HepG2 (cell line): ENCODE data around the gene DCUN1D3. TPM values are rescaled to one million over a fixed set of nuclear protein-coding genes. Genes with fewer than 3 reads are reported as not detected.
A peak's percentile ranks its signal among the peaks of the same experiment; 100 is the strongest.

Experiments used
- AKNA ChIP-seq: sonication (generic); formaldehyde crosslinking; IDR thresholded peaks from 2 replicates; pipeline ENCODE4 v1.4.0; 2020; ENCODE audit warnings: missing genetic modification reagents, borderline replicate concordance
- BCLAF1 ChIP-seq: fragments of 450-650 bp; IDR thresholded peaks from 2 replicates; pipeline ENCODE4 v1.6.1; 2017; ENCODE audit warnings: mild to moderate bottlenecking
- EED ChIP-seq: sonication (generic); formaldehyde crosslinking; IDR thresholded peaks from 2 replicates; pipeline ENCODE4 v1.5.0; 2020; ENCODE audit warnings: mild to moderate bottlenecking, missing genetic modification reagents
- KLF15 ChIP-seq: sonication (generic); formaldehyde crosslinking; IDR thresholded peaks from 2 replicates; pipeline ENCODE4 v1.8.1; 2023; ENCODE audit warnings: borderline replicate concordance, mild to moderate bottlenecking, inconsistent platforms, missing genetic modification reagents, mixed read lengths
- KMT2B ChIP-seq: IDR thresholded peaks from 2 replicates; pipeline ENCODE4 v1.6.1; 2016; ENCODE audit warnings: missing genetic modification reagents, missing compliant biosample characterization
- SMAD9 ChIP-seq: sonication (generic); formaldehyde crosslinking; IDR thresholded peaks from 2 replicates; pipeline ENCODE4 v1.5.1; 2020; ENCODE audit warnings: mild to moderate bottlenecking, missing genetic modification reagents
- ZNF484 ChIP-seq: sonication (generic); formaldehyde crosslinking; IDR thresholded peaks from 2 replicates; pipeline ENCODE4 v1.5.1; 2020; ENCODE audit warnings: mild to moderate bottlenecking, low read depth, missing genetic modification reagents, borderline replicate concordance
- ZNF782 ChIP-seq: sonication (generic); formaldehyde crosslinking; IDR thresholded peaks from 2 replicates; pipeline ENCODE4 v1.4.0; 2020; ENCODE audit warnings: missing genetic modification reagents, mild to moderate bottlenecking, borderline replicate concordance
- polyA plus RNA-seq, 8 experiments: library from polyadenylated mRNA; depleted of rRNA in 3 of 8; stranded (reverse) in 7 of 8; unstranded in 1 of 8; fragments of >200 nt; fragmentation: Illumina TruSeq in 4 of 8; extraction: Trizol in 4 of 8; gene quantifications; 2 replicates each; pipeline versions ENCODE4 v1.2.1 to v1.2.3, GENCODE V29; 2011 to 2016; ENCODE audit warnings: low read depth in 4 of 8, missing spikeins in 1 of 8, mixed read lengths in 1 of 8; ENCODE audit not compliant: insufficient read depth in 1 of 8
- total RNA-seq, 5 experiments: library from RNA; depleted of rRNA; stranded (reverse); fragments of >200 nt; fragmentation: Illumina TruSeq; extraction: Trizol; gene quantifications; 2 replicates each; pipeline ENCODE4 v1.2.3, GENCODE V29; 2016; ENCODE audit warnings: low read depth in 1 of 5
- TF ChIP-seq, protein P1 (sequence below): sonication (generic); formaldehyde crosslinking; IDR thresholded peaks from 2 replicates; pipeline ENCODE4 v1.5.0; 2020; ENCODE audit warnings: mild to moderate bottlenecking, missing genetic modification reagents, borderline replicate concordance
- TF ChIP-seq, protein P2 (sequence below): sonication (generic); formaldehyde crosslinking; IDR thresholded peaks from 2 replicates; pipeline ENCODE4 v1.5.0; 2020; ENCODE audit warnings: mild to moderate bottlenecking, missing genetic modification reagents

The DCUN1D3 gene
- total and polyA plus RNA-seq, 2 of the 13 experiments (the other 11 are each of a cell fraction or from before 2014, with no cell fraction given): 5.0 to 19.3 TPM

- TF ChIP-seq, protein P1, sequence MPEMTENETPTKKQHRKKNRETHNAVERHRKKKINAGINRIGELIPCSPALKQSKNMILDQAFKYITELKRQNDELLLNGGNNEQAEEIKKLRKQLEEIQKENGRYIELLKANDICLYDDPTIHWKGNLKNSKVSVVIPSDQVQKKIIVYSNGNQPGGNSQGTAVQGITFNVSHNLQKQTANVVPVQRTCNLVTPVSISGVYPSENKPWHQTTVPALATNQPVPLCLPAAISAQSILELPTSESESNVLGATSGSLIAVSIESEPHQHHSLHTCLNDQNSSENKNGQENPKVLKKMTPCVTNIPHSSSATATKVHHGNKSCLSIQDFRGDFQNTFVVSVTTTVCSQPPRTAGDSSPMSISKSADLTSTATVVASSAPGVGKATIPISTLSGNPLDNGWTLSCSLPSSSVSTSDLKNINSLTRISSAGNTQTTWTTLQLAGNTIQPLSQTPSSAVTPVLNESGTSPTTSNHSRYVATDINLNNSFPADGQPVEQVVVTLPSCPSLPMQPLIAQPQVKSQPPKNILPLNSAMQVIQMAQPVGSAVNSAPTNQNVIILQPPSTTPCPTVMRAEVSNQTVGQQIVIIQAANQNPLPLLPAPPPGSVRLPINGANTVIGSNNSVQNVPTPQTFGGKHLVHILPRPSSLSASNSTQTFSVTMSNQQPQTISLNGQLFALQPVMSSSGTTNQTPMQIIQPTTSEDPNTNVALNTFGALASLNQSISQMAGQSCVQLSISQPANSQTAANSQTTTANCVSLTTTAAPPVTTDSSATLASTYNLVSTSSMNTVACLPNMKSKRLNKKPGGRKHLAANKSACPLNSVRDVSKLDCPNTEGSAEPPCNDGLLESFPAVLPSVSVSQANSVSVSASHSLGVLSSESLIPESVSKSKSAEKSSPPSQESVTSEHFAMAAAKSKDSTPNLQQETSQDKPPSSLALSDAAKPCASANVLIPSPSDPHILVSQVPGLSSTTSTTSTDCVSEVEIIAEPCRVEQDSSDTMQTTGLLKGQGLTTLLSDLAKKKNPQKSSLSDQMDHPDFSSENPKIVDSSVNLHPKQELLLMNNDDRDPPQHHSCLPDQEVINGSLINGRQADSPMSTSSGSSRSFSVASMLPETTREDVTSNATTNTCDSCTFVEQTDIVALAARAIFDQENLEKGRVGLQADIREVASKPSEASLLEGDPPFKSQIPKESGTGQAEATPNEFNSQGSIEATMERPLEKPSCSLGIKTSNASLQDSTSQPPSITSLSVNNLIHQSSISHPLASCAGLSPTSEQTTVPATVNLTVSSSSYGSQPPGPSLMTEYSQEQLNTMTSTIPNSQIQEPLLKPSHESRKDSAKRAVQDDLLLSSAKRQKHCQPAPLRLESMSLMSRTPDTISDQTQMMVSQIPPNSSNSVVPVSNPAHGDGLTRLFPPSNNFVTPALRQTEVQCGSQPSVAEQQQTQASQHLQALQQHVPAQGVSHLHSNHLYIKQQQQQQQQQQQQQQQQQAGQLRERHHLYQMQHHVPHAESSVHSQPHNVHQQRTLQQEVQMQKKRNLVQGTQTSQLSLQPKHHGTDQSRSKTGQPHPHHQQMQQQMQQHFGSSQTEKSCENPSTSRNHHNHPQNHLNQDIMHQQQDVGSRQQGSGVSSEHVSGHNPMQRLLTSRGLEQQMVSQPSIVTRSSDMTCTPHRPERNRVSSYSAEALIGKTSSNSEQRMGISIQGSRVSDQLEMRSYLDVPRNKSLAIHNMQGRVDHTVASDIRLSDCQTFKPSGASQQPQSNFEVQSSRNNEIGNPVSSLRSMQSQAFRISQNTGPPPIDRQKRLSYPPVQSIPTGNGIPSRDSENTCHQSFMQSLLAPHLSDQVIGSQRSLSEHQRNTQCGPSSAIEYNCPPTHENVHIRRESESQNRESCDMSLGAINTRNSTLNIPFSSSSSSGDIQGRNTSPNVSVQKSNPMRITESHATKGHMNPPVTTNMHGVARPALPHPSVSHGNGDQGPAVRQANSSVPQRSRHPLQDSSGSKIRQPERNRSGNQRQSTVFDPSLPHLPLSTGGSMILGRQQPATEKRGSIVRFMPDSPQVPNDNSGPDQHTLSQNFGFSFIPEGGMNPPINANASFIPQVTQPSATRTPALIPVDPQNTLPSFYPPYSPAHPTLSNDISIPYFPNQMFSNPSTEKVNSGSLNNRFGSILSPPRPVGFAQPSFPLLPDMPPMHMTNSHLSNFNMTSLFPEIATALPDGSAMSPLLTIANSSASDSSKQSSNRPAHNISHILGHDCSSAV: no peak
- TF ChIP-seq ZNF782 (CRISPR knock-in tag) (no peak; the same call in 1 of the 2 replicates), SMAD9 (no peak), KMT2B (peak; percentile 73), EED (CRISPR knock-in tag) (no peak), ZNF484 (no peak), AKNA (CRISPR knock-in tag) (no peak), BCLAF1 (no peak), KLF15 (CRISPR knock-in tag) (no peak)
- TF ChIP-seq, protein P2, sequence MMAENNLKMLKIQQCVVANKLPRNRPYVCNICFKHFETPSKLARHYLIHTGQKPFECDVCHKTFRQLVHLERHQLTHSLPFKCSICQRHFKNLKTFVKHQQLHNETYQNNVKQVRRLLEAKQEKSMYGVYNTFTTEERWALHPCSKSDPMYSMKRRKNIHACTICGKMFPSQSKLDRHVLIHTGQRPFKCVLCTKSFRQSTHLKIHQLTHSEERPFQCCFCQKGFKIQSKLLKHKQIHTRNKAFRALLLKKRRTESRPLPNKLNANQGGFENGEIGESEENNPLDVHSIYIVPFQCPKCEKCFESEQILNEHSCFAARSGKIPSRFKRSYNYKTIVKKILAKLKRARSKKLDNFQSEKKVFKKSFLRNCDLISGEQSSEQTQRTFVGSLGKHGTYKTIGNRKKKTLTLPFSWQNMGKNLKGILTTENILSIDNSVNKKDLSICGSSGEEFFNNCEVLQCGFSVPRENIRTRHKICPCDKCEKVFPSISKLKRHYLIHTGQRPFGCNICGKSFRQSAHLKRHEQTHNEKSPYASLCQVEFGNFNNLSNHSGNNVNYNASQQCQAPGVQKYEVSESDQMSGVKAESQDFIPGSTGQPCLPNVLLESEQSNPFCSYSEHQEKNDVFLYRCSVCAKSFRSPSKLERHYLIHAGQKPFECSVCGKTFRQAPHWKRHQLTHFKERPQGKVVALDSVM: no peak
Measured at GRCh38 chr16:20878682-20879147, 21.4 kb downstream of the DCUN1D3 start (continued).
